ACHN (cell line): ENCODE results near the gene RGS16.
"Not testable (repeated sequence)": the region's sequence is repeated elsewhere in the genome, so short reads cannot be mapped to it uniquely, and the experiment has no call there.

Source experiments
- DNase-seq: peaks from one replicate; pipeline ENCODE4 v3.0.0-alpha.2; 2015
- in situ Hi-C: cut with HindIII; loops from 2 replicates; pipeline ENCODE4 v1.10.0; 2017; ENCODE audit warnings: low sequenced_read_pairs, low pct_ligation_motif_present, low pct_unique_long_range_greater_than_20kb

RGS16 gene, protein sequence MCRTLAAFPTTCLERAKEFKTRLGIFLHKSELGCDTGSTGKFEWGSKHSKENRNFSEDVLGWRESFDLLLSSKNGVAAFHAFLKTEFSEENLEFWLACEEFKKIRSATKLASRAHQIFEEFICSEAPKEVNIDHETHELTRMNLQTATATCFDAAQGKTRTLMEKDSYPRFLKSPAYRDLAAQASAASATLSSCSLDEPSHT

GRCh38 chr1:182604175-182605164 is at the start of gene RGS16:
Gene RGS16, minus strand, starts transcription at chr1:182604389. Its CDS starts 130 bp downstream, at chr1:182604259.
- DNase-seq, result peak; percentile 79
- in situ Hi-C loops, result no loop called here

- in situ Hi-C loops, result no loop called here
- no peak for DNase-seq
These were observed 49.8 kb upstream of the RGS16 start for GRCh38 chr1:182653986-182654385.

DNA sequence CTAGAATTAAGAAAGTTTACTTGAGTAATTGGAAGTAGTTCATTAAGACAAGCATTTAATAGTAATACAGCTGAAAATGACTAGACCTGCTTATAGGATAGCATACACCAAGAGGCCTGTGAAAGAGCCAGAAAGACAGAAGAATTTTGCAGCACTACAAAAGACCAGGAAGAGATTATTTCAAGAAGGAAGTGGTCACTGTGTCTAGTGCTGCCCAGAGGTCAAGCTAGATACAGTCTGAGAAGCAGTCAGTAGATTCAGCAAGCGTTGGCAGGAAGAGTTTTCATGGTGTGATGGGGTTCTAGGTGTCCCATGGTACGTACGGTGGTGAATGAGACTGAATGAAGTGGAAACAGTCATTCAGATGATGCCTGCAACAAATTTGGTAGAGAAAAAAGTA is 48.7 kb upstream of the RGS16 start:
- in situ Hi-C loops, result no loop called here
- no peak for DNase-seq

DNA sequence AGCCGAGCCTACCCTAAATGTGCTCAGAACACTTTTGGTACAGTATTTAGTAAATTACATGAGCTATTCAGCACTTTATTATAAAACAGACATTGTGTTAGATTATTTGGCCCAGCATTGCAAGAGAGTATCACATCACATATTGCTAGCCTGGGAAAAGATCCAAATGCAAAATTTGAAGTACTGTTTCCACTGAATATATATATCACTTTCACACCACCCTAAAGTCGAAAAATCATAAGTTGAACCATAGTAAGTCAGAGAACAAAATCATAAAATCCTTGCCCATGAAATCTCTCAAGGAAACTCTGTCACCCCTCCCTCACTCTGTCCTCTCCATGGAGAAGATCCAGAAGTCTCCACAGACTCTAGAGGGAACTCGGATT is 47.1 kb upstream of the RGS16 start:
- in situ Hi-C loops, result no loop called here
- no peak for DNase-seq

GRCh38 chr1:182650678-182651338 is 46.6 kb upstream of the RGS16 start:
- in situ Hi-C loops, result no loop called here
- DNase-seq, result no peak

DNA sequence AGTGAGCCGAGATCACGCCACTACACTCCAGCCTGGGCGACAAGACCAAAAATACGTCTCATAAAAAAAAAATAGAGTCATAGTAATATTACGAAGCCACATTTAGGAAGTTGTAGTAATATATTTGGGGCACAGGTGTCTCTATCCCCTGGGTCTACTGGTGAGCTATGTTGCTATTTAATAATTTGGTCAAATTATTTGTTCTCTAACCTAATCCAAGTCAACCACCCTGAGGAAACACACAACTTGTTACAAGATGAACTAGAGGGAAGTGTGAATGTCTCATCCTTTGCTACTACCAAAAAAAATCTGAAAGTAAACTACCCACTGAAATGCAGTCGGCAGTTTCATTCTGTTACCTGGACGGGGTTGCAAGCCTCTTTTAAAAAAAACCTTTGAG is 44.9 kb upstream of the RGS16 start:
- in situ Hi-C loops, result no loop called here

DNA sequence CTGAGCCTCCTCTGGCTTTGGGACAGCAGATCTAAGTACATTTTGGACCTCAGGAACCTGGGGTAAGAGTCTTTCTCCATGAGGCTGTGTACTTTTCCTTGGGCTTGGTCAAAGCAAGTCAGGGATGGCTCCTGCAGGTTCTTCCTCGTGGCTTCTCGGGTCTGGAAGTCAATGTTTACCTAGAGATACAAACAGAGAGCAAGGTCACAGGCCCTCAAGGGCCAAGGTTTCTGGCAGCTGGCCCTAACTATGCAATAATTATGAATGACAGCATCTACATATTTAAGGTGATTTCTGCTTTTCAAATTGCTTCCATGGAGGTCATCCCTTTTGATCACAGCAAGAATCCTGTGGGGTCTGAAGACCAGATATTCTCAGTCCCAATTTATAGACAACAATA is 42.5 kb upstream of the RGS16 start:
- in situ Hi-C loops, result no loop called here
- no peak for DNase-seq

More for the DNA sequence above, 44.9 kb upstream of the RGS16 start:
- DNase-seq, result no peak

- DNase-seq, result no peak
- in situ Hi-C loops, result no loop called here
These were observed 40.7 kb upstream of the RGS16 start for GRCh38 chr1:182644886-182645285.

- in situ Hi-C loops, result no loop called here
- DNase-seq, result no peak
These were observed 39.5 kb upstream of the RGS16 start for GRCh38 chr1:182643699-182644098.

DNA sequence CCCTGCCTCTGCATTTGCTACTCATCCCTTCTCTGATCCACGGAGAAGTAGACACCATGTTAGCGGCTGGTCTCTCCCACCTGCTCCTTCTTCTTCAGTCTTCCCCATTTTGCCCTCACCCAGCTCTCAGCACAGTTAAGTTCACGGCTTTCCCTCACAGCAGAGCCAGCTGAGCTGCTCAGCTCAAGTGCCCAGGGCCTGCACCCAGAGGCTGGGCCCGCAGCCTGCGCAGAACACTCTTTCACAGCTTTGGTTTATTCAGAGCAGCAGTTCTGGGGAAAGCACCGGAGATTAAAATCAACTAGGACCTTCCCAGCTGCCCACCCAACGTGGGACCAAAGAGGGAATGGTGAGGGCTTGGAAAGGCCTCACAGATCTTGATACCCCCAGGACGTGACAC is 38.3 kb upstream of the RGS16 start:
- in situ Hi-C loops, result no loop called here
- DNase-seq, result no peak

DNA sequence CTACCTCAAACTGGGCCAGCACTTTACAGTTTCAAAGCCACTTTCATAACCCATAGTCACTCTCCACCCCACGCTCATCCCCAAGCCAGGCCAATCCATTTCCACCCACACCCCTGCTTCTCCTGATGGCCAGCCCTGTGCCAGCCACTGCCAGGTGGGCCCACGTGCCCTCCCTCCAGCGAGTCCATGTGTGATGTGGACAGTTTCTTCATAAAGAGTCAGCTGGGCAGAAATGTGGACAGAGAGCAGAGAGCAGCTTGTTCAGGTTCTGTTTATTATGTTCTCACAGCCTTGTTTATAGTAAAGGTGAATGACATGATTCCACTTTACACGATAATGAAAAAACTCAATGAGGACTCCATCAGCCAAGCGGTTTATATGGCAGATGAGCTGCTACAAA is 37.4 kb upstream of the RGS16 start:
- no peak for DNase-seq
- in situ Hi-C loops, result no loop called here

GRCh38 chr1:182639330-182639729 is 35.1 kb upstream of the RGS16 start:
- DNase-seq, result no peak
- in situ Hi-C loops, result no loop called here

GRCh38 chr1:182637769-182638168 is 33.6 kb upstream of the RGS16 start:
- in situ Hi-C loops, result no loop called here

DNA sequence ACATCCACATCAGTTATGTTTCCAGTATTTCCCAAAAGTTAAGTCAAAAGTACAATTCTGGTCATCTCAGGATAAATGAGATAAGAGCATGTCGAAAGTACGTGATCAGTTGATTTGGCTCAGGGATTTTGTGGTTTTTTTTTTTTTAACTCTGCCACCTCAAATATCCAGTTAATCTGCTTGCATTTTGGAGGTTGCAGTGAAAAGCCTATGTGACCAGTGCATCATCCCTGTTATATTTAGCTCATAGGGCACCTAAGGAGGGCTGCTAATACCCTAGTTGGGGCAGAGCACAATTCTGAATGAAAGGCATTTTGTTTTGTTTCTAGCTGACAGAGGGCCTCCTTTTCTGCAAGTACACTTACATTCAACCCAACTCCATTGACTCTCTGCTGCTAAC is 31.7 kb upstream of the RGS16 start:
- DNase-seq, result no peak
- in situ Hi-C loops, result no loop called here

More at GRCh38 chr1:182637769-182638168, 33.6 kb upstream of the RGS16 start:
- no peak for DNase-seq

GRCh38 chr1:182634306-182635072 is 30.3 kb upstream of the RGS16 start:
- in situ Hi-C loops, result no loop called here
- DNase-seq, result no peak

DNA sequence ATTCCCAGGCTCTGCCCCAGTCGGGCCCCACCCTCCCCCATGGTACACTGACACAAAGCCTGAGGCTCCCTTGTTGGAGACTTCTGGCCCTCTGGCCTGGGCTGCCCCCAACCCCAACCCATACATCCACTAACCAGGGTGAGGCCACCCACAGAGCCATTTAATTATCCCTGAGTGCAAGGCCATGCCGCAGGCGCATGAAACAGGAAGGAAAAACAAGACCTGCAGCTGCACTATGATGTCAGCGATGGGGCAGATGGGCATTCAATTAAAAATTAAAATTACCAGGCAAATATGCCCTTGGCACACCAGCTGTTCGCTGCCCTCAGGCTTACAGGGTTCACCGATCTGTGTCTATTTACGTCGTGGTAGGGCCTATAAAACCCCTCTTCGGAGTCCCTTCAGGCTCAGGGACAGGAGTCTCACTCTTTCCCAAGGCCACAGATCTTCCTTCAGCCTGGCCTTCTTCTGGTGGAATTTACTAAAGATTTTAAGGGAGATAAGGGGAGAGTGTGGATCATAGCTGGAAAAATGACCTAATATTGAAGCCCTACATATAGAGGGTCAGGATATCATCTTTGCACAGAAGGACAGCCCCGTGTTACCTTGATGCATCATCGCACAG is 29.6 kb upstream of the RGS16 start:
- DNase-seq, result no peak
- in situ Hi-C loops, result no loop called here

DNA sequence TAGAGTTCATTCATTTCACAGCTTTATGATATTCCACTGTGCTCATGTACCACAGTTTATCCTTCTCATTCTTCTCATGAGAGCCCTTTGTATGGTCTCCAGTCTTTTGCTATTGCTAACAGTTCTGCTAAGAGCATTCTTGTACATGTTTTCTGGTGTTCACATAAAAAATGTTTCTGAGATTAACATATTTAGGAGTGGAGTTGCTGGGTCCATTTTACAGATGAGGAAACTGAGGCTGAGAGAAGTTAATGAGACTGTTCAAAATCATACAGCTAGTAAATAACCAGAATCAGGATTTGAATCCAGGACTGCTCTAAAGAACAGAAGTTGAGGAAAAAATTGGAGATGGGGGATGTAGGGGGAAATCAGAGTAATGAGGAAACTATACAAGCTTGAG is 28.8 kb upstream of the RGS16 start:
- no peak for DNase-seq
- in situ Hi-C loops, result no loop called here

GRCh38 chr1:182632441-182632857 is 28.3 kb upstream of the RGS16 start:
- DNase-seq, in situ Hi-C loops: not testable (repeated sequence)
